GM19193 (cell line): ENCODE results near the gene ZFAND2B.

Experiments used
- POLR2A ChIP-seq: IDR thresholded peaks from 4 replicates; pipeline ENCODE4 v1.6.1; 2011; ENCODE audit not compliant: insufficient read depth, insufficient read length; ENCODE audit errors: extremely low read depth

ZFAND2B gene

DNA sequence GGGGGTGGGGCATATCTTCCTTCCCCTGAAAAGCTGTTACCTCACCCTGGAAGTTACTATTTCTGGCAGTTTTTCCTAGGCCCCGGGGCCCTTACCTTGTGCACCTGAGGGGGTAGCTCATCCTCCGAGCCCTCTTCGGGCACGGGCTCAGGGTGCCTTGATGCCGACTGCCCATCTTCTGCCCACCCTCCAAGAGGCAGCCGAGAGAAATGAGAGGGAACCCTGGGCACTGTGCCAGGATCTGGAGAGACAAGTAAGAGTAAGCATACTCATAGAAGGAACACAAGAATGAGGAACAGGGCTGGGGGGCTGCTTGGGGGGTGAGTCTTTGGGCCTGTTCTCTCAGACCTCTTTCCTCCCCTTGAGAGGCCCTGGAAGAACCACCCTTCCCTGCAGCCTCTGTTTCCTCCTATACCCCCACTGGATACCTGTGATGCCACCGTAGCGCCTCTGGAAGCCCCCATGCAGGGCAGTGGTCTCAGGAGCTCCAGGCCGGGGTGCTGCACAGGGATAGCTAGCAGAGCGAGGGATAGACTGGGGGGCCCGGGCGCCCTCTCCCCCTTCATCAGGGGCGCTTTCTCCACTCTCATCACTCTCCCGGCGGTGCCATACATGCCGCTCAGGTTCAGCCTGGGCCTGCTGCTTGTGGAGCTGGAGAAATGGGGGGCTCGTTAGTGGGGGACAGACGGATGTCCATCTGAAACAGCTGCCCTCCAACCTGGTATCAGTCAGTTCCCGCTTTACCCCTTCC, 14.2 kb downstream of the ZFAND2B start:
- TF ChIP-seq POLR2A: no peak

- TF ChIP-seq POLR2A: no peak
These were observed 15.5 kb downstream of the ZFAND2B start for GRCh38 chr2:219221957-219222518.

DNA sequence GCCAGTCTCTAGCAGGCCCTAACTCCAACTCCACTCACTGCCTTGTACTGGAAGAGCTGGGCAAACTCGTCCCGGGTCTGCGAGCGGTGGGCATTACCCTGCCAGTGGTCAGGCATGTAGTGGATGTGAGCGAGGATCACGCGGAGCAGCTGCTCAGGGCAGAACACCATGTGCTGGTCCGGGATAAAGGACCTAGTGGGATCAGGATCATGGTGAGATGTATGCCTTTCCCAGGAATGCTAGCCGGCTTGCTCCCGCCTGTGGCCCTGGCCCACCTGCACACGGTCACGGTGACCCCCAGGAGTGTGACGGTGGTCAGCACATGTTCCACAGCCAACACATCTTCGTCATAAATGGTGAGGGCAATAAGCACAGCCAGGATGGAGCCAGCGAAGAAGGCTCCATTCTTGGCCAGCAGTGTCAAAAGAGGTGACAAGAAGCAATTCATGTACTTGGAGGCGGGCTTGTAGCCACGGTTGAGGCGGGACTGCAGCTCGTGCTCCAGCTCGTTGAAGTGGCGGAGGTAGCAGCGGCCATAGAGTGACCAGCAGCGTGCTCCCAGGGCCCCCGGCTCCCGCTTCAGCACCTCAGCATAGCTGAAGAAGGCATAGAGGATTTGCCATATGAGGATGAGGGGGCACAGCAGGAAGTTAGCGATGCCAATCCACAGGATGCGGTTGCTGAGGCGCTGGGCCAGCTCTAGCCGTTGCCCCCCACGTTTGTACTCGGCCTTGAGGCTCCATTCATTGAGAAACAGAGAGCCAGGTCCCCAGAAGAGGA, 17.4 kb downstream of the ZFAND2B start:
- no peak for TF ChIP-seq POLR2A

- no peak for TF ChIP-seq POLR2A
These were observed 18.8 kb downstream of the ZFAND2B start for GRCh38 chr2:219225350-219225749.

DNA sequence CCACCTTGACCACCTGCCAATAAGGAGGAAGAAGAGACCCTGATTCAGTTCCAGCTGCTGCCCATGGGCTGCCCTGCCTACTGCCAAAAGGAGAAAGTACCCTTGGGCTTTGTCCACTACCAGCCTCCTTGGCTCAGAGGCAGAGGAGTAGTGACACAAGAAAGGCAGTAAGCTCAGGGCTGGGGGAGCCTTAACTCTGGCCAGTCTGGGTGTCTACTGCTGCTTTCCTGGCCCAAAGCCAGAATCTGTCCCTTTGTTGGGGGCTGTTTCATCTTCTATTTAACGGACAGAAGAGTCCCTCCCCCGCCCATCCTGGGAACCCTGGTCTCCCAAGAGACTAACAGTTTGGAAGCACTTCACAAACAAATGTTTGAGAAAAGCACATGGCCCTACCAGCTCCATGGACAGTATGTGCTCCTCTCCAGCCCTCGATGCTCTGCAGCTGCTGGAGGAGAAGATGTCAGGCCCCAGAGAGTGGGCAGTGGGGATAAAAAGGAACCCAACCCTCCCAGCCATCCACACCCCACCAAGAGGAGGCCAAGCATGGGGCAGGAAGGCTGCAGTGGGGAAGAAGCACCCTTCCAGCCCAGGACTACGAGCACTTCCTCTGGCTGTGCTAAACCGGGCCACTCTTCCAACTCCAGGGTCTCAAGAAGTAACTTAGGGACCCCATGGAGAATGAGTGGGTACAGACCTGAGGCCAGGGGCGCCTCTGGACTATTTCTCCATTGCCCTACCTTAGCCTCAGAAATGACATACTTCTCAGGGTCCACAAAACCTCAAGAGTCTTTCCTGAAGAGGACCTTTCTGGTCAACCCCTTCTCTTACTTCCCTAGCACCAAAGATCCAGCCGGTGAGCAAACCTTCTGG, 21.7 kb downstream of the ZFAND2B start:
- no peak for TF ChIP-seq POLR2A

GRCh38 chr2:219228911-219229304, 22.3 kb downstream of the ZFAND2B start:
- no peak for TF ChIP-seq POLR2A

DNA sequence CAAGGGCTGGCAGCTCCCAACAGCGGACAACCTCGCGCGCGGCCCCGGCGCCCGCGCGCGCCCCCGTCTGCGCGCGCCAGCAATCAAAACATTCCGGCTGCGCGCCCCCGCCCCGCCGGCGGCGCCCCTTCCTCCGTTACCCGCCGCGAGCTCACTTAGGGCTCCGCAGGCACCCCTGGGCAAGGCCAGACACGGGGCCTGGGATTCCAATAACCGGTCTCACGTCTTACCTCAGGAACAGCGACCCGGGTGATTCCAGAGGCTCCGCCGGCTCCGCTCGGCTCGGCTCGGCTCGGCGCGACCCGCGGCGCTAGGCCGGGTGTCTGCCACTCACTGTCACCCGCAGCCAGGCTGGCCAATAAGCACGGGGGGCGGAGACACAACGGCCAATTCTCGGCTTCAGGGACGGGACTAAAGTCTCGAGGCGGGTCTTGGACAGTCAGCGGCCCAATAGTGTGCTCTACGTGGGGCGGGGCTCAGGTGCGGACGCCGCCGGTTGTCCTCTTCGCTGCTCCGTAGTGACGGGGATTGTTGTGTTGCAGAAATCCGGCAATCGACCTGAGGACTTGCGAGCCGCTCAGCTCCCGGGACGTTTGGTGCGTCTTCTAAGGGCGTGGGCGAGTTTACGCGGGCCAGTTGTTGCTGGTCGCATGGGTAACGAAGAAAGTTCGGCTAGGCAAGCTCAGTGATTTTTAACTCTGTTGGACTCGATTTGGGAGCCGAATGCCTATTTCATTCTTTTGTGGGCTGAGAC, 22.9 kb downstream of the ZFAND2B start, which contains the start of the genes ANKZF1 and ATG9A:
TSS of gene ANKZF1 (plus strand) at position 502 of the 754 bp plus-strand sequence. CDS start 452 bp downstream, outside the sequence.
TSS of gene ATG9A (minus strand) at position 332 of the 754 bp plus-strand sequence. CDS start 1,612 bp downstream, outside the sequence.
- TF ChIP-seq POLR2A: peak; percentile 88

GRCh38 chr2:219230059-219230540, 23.5 kb downstream of the ZFAND2B start:
- TF ChIP-seq POLR2A: no peak

GRCh38 chr2:219234331-219234730, 27.7 kb downstream of the ZFAND2B start:
- no peak for TF ChIP-seq POLR2A

- TF ChIP-seq POLR2A: no peak
These were observed 36.7 kb downstream of the ZFAND2B start for GRCh38 chr2:219243291-219243761.

- TF ChIP-seq POLR2A: no peak
These were observed 38.2 kb downstream of the ZFAND2B start for GRCh38 chr2:219244789-219245147.

DNA sequence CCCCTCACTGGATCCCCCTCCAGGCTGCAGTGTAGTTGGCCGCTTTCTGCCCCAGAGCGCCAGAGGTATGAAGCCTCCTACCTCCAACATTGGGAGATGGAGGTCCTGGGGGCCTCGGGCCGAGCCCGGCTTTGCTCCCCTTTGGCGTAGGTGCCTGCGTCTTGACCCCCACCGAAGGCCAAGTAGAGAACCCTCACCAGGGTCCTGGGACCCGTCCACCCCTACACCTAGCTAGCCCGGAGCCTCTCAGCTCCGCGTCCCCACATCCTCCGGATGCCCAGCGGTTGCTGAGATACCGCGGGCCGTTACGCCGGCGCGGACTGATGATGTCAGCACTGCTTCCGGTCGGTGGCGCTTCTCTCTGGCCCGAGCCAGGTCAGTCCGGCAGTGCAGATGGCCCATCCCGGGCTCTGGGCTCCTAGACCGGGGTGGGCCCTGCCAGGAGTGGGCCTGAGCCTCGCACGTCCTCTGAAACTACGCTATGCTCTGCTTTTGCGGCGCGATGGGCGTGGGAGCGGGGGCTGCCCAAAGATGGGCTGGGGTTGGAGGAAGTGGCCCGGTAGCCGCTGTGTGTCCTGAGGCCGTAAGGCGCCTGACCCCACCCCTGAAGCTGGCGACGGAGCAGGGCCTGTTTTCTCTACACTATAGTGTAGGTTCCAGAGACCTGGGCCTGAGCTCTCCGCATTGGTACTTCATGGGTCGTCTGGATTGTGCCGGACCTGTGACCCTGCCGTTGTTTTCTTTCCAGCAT, 38.7 kb downstream of the ZFAND2B start, which contains the start of the genes GLB1L and STK16:
TSS of gene GLB1L (minus strand) at position 297 of the 751 bp plus-strand sequence. CDS start 1,871 bp downstream, outside the sequence.
TSS of gene STK16 (plus strand) at position 332 of the 751 bp plus-strand sequence. CDS start 521 bp downstream, outside the sequence.
- TF ChIP-seq POLR2A: peak; percentile 87

- TF ChIP-seq POLR2A: no peak
These were observed 39.3 kb downstream of the ZFAND2B start for GRCh38 chr2:219245899-219246230.
